CD4-positive, alpha-beta memory T cell (primary cell): ENCODE results near the gene HHATL. TPM values are rescaled to one million over a fixed set of nuclear protein-coding genes. Genes with fewer than 3 reads are reported as not detected.

Experiments used
- CTCF ChIA-PET: fragments of 350-600 bp; sonication (Branson Sonifier 250); formaldehyde crosslinking; loops from one replicate; lab custom pipeline; 2021; ENCODE audit warnings: inconsistent platforms; ENCODE audit not compliant: partially characterized antibody; lab: Charles Lee
- POLR2A ChIA-PET: fragments of 350-600 bp; sonication (Branson Sonifier 250); formaldehyde crosslinking; loops from one replicate; lab custom pipeline; 2021; ENCODE audit not compliant: partially characterized antibody; lab: Charles Lee
- DNase-seq, 5 donors: peaks; one replicate each; pipeline versions ENCODE4 v3.0.0 to v3.0.0-alpha.2; 2020 to 2022; ENCODE audit warnings: mixed read lengths in 1 of 5
- H3K27ac ChIP-seq: one replicate; pipeline ENCODE4 v1.7.0; 2013; ENCODE audit warnings: low read depth, low read length
- H3K27me3 ChIP-seq: 2 replicates; pipeline ENCODE4 v1.7.0; 2013; ENCODE audit warnings: mild to moderate bottlenecking, low read length, moderate library complexity; ENCODE audit not compliant: insufficient read depth
- H3K36me3 ChIP-seq: 2 replicates; pipeline ENCODE4 v1.7.0; 2013; ENCODE audit warnings: mild to moderate bottlenecking, low read length, moderate library complexity; ENCODE audit not compliant: insufficient read depth
- H3K4me1 ChIP-seq: 2 replicates; pipeline ENCODE4 v1.7.0; 2013; ENCODE audit warnings: mild to moderate bottlenecking, low read length, moderate library complexity; ENCODE audit not compliant: insufficient read depth
- H3K4me3 ChIP-seq, 2 donors: one replicate each; pipeline ENCODE4 v1.7.0; 2013; ENCODE audit warnings: low read length in 2 of 2, mild to moderate bottlenecking in 1 of 2
- H3K9me3 ChIP-seq, 2 donors: one replicate each; pipeline ENCODE4 v1.7.0; 2013; ENCODE audit warnings: low read length in 2 of 2, control low read depth in 1 of 2; ENCODE audit not compliant: control insufficient read depth in 1 of 2
- H3K27ac Mint-ChIP-seq, 7 donors: one replicate each; pipeline ENCODE4 v1.8.0; 2020 to 2021; ENCODE audit warnings: mixed read lengths in 7 of 7, mild to moderate bottlenecking in 6 of 7, inconsistent platforms in 3 of 7, moderate library complexity in 3 of 7
- H3K27me3 Mint-ChIP-seq, 2 donors: one replicate each; pipeline ENCODE4 v1.8.0; 2020 to 2021; ENCODE audit warnings: mixed read lengths in 2 of 2
- H3K36me3 Mint-ChIP-seq, 2 donors: one replicate each; pipeline ENCODE4 v1.8.0; 2020 to 2021; ENCODE audit warnings: mixed read lengths in 2 of 2, inconsistent platforms in 1 of 2, mild to moderate bottlenecking in 1 of 2
- H3K4me1 Mint-ChIP-seq, 4 donors: one replicate each; pipeline ENCODE4 v1.8.0; 2020 to 2021; ENCODE audit warnings: mixed read lengths in 4 of 4, mild to moderate bottlenecking in 1 of 4
- H3K4me3 Mint-ChIP-seq, 8 donors: one replicate each; pipeline ENCODE4 v1.8.0; 2020 to 2021; ENCODE audit warnings: mixed read lengths in 8 of 8, mild to moderate bottlenecking in 7 of 8, moderate library complexity in 6 of 8, inconsistent platforms in 3 of 8
- H3K9me3 Mint-ChIP-seq, 8 donors: one replicate each; pipeline ENCODE4 v1.8.0; 2020 to 2021; ENCODE audit warnings: mixed read lengths in 8 of 8, mild to moderate bottlenecking in 5 of 8, inconsistent platforms in 3 of 8, moderate library complexity in 1 of 8
- intact Hi-C: fragments of 100-400 bp; cut with micrococcal nuclease; formaldehyde crosslinking; loops from one replicate; pipeline ENCODE4 v1.15.1; 2023
- polyA plus RNA-seq, 2 donors: library from polyadenylated mRNA; unstranded; fragments of 300-500 nt; fragmentation: Illumina TruSeq; gene quantifications; one replicate each; pipeline ENCODE4 v1.2.3, GENCODE V29; 2021
- total RNA-seq, 2 experiments: library from RNA; stranded (reverse); gene quantifications; one replicate each; pipeline ENCODE4 v1.2.3, GENCODE V29; 2021

The HHATL gene
- total and polyA plus RNA-seq, 4 experiments from 2014 or later: not detected

DNA sequence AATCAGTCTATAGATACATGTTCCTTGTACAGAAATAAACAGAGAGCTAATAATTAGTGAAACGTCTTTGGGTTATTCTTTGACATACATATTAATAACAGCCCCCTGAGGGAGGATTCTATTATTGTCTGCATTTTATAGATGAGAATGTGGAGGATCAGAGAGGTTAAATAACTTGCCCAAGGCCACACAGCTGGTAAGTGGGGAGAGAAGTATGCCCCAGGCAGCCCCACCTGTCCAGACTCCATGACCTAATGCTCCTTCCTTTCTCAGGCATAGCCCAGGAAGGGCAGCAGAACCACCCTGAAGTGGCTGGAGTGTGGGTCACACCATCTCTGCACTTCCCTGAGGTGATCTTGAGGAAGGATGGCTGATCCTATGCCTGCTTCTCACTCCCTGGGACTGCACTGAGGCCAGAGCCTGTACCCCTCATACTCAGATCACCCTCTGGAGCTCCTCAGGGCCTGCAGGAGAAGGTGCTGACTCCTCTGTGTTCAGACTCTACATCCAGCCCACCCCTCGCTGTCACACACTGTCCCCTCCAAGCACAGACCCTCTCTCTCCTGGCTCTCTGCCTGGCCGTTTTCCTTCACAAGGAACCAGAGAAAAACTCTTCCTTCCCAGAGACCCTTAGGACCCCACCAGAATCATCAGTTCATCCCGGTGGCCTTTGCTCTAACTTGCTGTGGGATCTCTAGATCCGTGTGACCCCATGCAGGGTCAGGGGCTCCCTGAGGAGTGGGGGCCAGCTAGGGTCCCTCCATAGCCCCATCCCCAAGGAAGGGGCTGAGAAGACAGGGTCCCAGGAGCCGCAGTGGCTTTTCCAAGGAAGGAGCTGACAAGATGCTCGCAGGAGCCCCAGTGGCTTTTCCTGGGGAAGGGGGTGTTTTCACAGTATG lies 4.4 kb upstream of the HHATL start:
- Histone ChIP-seq H3K4me3 (no peak overlapping the region), H3K9me3 (no peaks in the 10 kb centered on the region), H3K27ac (no peak overlapping the region), H3K4me1 (no peaks in the 10 kb centered on the region), H3K36me3 (no peaks in the 10 kb centered on the region), H3K27me3 (no peaks in the 10 kb centered on the region)
- Mint-ChIP-seq H3K4me3 (no peak overlapping the region), H3K9me3 (no peaks in the 10 kb centered on the region), H3K36me3 (no peaks in the 10 kb centered on the region), H3K27me3 (peaks cover 3 to 5% of the 10 kb centered on the region in 2 donors), H3K27ac (peak overlapping the region in 1 of 7 donors; percentile 83), H3K4me1 (no peaks in the 10 kb centered on the region)
- DNase-seq: no peak
- ChIA-PET POLR2A (no interaction called here), CTCF (no interaction called here)
- intact Hi-C loops: no loop called here

DNA sequence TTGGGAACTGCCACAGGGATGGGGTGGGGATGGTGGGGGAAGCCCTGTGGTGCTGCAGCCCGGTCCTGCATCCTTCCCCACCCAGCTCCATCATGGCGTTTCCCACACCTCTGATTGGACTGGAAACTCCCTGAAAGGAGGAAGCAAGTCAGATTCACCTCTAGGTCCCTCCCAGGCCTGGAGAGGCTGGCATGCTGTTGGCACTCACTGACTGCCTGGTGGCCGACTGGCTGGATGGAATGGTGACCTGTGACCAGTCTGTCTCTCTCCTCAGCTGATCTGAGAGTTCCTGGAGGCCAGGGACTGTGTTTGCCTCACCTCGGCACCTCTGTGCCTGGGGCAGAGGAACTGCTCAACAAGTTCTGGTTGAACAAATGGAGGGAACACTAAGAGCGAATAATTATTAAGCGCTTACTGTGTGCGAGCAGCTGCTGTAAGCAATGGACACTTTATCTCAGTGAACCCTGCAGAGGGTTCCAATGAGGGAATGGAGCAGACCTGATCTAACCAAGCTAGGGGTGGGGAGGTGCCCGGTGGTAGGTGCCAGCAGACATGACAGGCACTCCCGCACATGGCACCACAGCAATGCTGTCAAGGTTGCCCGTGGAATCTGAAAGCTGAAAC lies 3.5 kb upstream of the HHATL start:
- POLR2A ChIA-PET: no interaction called here
- no peaks in the 10 kb centered on the region for H3K9me3 ChIP-seq
- Mint-ChIP-seq H3K4me3 (no peak overlapping the region), H3K27me3 (peaks cover 3 to 5% of the 10 kb centered on the region in 2 donors), H3K9me3 (no peaks in the 10 kb centered on the region), H3K4me1 (peaks cover 0 to 5% (median 0%) of the 10 kb centered on the region in 4 donors), H3K27ac (no peak overlapping the region), H3K36me3 (no peaks in the 10 kb centered on the region)
- H3K27ac ChIP-seq: no peak overlapping the region
- no peak for DNase-seq
- intact Hi-C loops: no loop called here
- H3K36me3 ChIP-seq: no peaks in the 10 kb centered on the region
- CTCF ChIA-PET: no interaction called here
- H3K27me3 ChIP-seq: no peaks in the 10 kb centered on the region
- H3K4me1 ChIP-seq: no peaks in the 10 kb centered on the region
- no peak overlapping the region for H3K4me3 ChIP-seq

DNA sequence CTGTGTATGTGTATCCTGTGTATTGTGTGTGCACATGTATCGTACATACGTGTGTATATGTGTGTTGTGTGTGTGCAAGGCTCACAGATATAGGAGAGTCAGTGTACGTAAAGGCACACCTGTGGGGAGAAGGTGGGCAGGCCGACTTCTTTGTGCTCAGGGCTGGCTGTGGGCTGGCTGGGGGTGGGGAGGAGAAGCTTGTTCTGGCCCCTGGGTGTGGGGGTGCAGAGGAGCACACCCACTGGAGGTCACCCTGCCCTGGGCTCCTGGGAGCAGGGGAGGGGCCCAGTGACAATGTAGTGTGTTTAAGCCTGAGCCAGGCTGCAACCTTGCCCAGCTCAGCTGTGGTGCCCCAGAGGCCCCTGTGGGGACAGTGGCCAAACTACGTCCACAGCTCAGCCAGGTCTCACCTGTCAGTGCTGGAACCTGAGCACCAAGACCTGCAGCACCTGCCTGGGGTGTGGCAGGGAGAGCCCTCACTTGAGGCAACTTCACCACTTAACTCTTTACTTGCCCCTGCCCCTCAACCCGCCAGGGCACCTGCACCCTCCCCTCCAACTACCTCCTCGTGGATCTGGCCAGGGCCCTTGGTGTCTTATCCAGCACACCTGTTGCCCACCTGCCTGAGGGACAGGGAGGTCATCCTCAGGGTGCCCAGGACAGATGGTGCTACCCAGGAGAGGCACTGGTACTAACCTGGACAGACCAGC lies 2.6 kb upstream of the HHATL start:
- ChIA-PET POLR2A (no interaction called here), CTCF (no interaction called here)
- H3K4me3 Mint-ChIP-seq: no peak overlapping the region
- Histone ChIP-seq H3K4me1 (no peaks in the 10 kb centered on the region), H3K27me3 (no peaks in the 10 kb centered on the region), H3K9me3 (no peaks in the 10 kb centered on the region), H3K27ac (no peak overlapping the region), H3K36me3 (no peaks in the 10 kb centered on the region), H3K4me3 (no peak overlapping the region)
- H3K9me3 Mint-ChIP-seq: no peaks in the 10 kb centered on the region
- peaks cover 0 to 8% (median under 1%) of the 10 kb centered on the region in 4 donors for H3K4me1 Mint-ChIP-seq
- no peak for DNase-seq
- peaks cover 3 to 5% of the 10 kb centered on the region in 2 donors for H3K27me3 Mint-ChIP-seq
- intact Hi-C loops: no loop called here
- no peaks in the 10 kb centered on the region for H3K36me3 Mint-ChIP-seq
- H3K27ac Mint-ChIP-seq: no peak overlapping the region

DNA sequence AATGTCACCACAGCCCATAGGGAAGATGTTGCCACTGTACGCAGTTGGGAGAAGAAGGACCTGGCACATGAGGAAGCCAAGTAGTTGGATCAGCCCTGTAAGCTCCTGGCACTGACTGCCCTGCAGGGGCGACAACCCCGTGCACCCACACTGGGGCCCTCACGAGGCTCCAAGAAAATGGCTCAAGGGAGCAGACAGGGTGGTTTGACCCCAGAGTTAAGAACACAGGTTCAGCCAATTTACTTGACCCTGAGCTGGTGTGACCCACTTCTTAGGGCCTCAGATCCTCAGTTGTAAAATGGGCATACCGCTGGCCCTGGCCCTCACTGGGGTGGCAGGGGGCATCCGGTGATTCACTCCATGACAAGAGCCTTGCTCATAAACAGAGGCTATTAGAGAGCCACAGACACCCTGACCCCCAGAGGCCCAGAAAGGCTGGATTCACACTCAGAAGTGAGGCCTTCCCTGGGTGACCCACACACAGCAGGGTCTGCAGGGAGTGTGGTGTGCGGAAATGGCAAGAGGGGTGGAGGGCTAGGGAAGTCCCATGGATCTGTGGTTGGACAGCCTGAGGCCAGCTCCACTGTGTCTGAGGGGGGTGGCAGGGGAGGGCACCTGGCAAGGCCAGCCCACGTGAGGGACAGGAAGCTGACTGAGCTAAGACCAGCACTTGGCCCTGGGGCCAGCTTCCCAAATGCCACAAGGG lies 1.7 kb upstream of the HHATL start:
- no peak overlapping the region for H3K4me3 Mint-ChIP-seq
- peaks cover 3 to 5% of the 10 kb centered on the region in 2 donors for H3K27me3 Mint-ChIP-seq
- Histone ChIP-seq H3K27ac (no peak overlapping the region), H3K4me1 (no peaks in the 10 kb centered on the region), H3K27me3 (no peaks in the 10 kb centered on the region), H3K36me3 (no peaks in the 10 kb centered on the region), H3K9me3 (no peaks in the 10 kb centered on the region), H3K4me3 (no peak overlapping the region)
- H3K27ac Mint-ChIP-seq: no peak overlapping the region
- H3K9me3 Mint-ChIP-seq: no peaks in the 10 kb centered on the region
- intact Hi-C loops: no loop called here
- no peak for DNase-seq
- peaks cover 0 to 12% (median 3%) of the 10 kb centered on the region in 4 donors for H3K4me1 Mint-ChIP-seq
- POLR2A ChIA-PET: no interaction called here
- CTCF ChIA-PET: no interaction called here
- no peaks in the 10 kb centered on the region for H3K36me3 Mint-ChIP-seq

DNA sequence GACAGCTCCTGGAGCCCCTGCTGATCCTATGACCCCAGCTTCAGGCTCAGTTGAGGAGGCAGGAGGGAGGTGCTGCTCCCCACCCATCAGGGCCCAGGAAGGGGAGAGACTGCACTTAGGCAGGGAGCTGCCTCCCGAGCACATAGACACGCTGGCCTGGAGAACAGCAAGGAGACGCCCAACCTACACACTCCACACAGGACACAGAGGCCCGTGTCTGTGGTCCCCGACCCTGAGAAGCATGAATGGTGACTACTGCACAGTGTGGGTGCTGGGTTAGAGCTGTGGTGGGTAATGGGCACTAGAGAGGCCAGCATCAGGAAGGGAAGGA lies 1.1 kb upstream of the HHATL start:
- Histone ChIP-seq H3K4me1 (peaks cover 3% of the 10 kb centered on the region), H3K27ac (no peak overlapping the region), H3K27me3 (no peaks in the 10 kb centered on the region), H3K4me3 (no peak overlapping the region), H3K36me3 (no peaks in the 10 kb centered on the region), H3K9me3 (no peaks in the 10 kb centered on the region)
- Mint-ChIP-seq H3K4me1 (peaks cover 3 to 16% (median 6%) of the 10 kb centered on the region in 4 donors), H3K4me3 (no peak overlapping the region), H3K27me3 (peaks cover 3 to 5% of the 10 kb centered on the region in 2 donors), H3K36me3 (no peaks in the 10 kb centered on the region), H3K27ac (no peak overlapping the region), H3K9me3 (no peaks in the 10 kb centered on the region)
- no peak for DNase-seq
- ChIA-PET CTCF (no interaction called here), POLR2A (no interaction called here)
- intact Hi-C loops: no loop called here

DNA sequence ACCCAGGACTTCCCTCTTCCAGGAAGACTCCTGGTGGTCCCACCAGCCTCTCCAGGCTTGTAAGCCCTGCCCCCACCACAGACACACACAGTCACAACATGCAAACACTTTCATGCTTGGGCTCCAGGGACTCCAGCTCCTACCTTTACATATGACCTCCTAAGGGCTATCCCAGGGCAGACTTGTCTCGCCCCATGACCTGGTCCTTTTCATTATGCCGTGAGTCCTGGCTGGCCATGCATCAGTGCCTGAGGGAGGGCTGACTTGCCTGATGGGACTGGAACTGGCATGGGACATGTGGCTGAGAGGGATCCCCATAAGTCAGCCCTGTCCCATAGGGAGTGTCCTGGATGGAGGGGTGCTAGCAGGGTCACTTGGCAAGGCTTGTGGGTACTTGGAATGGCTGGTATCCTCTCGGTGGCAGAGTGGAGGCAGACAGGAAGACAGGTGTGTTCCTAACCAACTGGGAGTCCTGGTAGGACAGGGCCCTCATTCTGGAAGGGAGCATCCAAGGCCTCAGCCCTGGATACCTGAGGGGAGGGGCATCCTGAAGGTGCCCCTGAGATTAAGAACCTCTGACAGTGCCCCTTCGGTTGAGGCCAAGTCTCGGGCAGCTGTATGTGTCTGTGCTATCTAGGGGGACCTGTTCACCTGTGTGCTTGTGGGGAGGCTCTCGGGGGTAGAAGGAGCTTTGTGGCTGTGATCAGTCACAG lies 540 bp upstream of the HHATL start:
- peaks cover 5 to 22% (median 8%) of the 10 kb centered on the region in 4 donors for H3K4me1 Mint-ChIP-seq
- intact Hi-C loops: no loop called here
- H3K4me3 Mint-ChIP-seq: no peak overlapping the region
- Histone ChIP-seq H3K4me3 (no peak overlapping the region), H3K36me3 (no peaks in the 10 kb centered on the region), H3K27me3 (no peaks in the 10 kb centered on the region), H3K27ac (no peak overlapping the region), H3K9me3 (no peaks in the 10 kb centered on the region), H3K4me1 (peaks cover 4% of the 10 kb centered on the region)
- peaks cover 3 to 5% of the 10 kb centered on the region in 2 donors for H3K27me3 Mint-ChIP-seq
- ChIA-PET CTCF (no interaction called here), POLR2A (no interaction called here)
- no peaks in the 10 kb centered on the region for H3K9me3 Mint-ChIP-seq
- H3K27ac Mint-ChIP-seq: no peak overlapping the region
- no peaks in the 10 kb centered on the region for H3K36me3 Mint-ChIP-seq
- DNase-seq: no peak
